ENCODE data around the gene EBF3.

The EBF3 gene

GRCh38 chr10:129837909-129838582, 126.0 kb downstream of the EBF3 start:
- no peak for DNase-seq (ENCODE audit: low read depth in 2 of 2)

- no peak for DNase-seq (ENCODE audit: low read depth in 2 of 2)
Observed at GRCh38 chr10:129836253-129836652, 127.8 kb downstream of the EBF3 start.

GRCh38 chr10:129833994-129834739, 129.9 kb downstream of the EBF3 start:
- DNase-seq (ENCODE audit: low read depth in 2 of 2): no peak

- no peak for DNase-seq (ENCODE audit: low read depth in 2 of 2)
Observed at GRCh38 chr10:129833468-129833950, 130.6 kb downstream of the EBF3 start.

- no peak for DNase-seq (ENCODE audit: low read depth in 2 of 2)
Observed at GRCh38 chr10:129832573-129833467, 131.3 kb downstream of the EBF3 start.

GRCh38 chr10:129831150-129831549, 132.9 kb downstream of the EBF3 start:
- DNase-seq (ENCODE audit: low read depth in 2 of 2): no peak

- no peak for DNase-seq (ENCODE audit: low read depth in 2 of 2)
Observed at GRCh38 chr10:129825826-129826225, 138.2 kb downstream of the EBF3 start.

GRCh38 chr10:129825221-129825620, 138.9 kb downstream of the EBF3 start:
- no peak for DNase-seq (ENCODE audit: low read depth in 2 of 2)

GRCh38 chr10:129820451-129820850, 143.6 kb downstream of the EBF3 start:
- DNase-seq (ENCODE audit: low read depth in 2 of 2): no peak

GRCh38 chr10:129816656-129817045, 147.4 kb downstream of the EBF3 start:
- DNase-seq (ENCODE audit: low read depth in 2 of 2): no peak

GRCh38 chr10:129815898-129816655, 148.0 kb downstream of the EBF3 start:
- DNase-seq (ENCODE audit: low read depth in 2 of 2): no peak

- DNase-seq (ENCODE audit: low read depth in 2 of 2): no peak
Observed at GRCh38 chr10:129814681-129815646, 149.1 kb downstream of the EBF3 start.

GRCh38 chr10:129812398-129812797, 151.7 kb downstream of the EBF3 start:
- no peak for DNase-seq (ENCODE audit: low read depth in 2 of 2)

- DNase-seq (ENCODE audit: low read depth in 2 of 2): no peak
Observed at GRCh38 chr10:129811208-129811607, 152.9 kb downstream of the EBF3 start.

- DNase-seq (ENCODE audit: low read depth in 2 of 2): no peak
Observed at GRCh38 chr10:129809841-129810240, 154.2 kb downstream of the EBF3 start.

GRCh38 chr10:129809431-129809830, 154.6 kb downstream of the EBF3 start:
- no peak for DNase-seq (ENCODE audit: low read depth in 2 of 2)

GRCh38 chr10:129808092-129808983, 155.7 kb downstream of the EBF3 start:
- DNase-seq (ENCODE audit: low read depth in 2 of 2): no peak

GRCh38 chr10:129807211-129807610, 156.9 kb downstream of the EBF3 start:
- no peak for DNase-seq (ENCODE audit: low read depth in 2 of 2)

GRCh38 chr10:129800796-129801340, 163.2 kb downstream of the EBF3 start:
- DNase-seq (ENCODE audit: low read depth in 2 of 2): no peak

Measured in fibroblast of skin of left quadriceps (primary cell).